GM18526 (cell line): Measurements from ENCODE around the gene PREX1.

Source experiments
- POLR2A ChIP-seq: IDR thresholded peaks from 3 replicates; pipeline ENCODE4 v1.6.1; 2011; ENCODE audit not compliant: insufficient read length; ENCODE audit errors: extremely low read depth

PREX1 gene

GRCh38 chr20:48779435-48779834, 48.4 kb downstream of the PREX1 start:
- TF ChIP-seq POLR2A, result no peak

- TF ChIP-seq POLR2A, result no peak
These were observed 50.0 kb downstream of the PREX1 start for GRCh38 chr20:48777821-48778220.

GRCh38 chr20:48777005-48777404, 50.8 kb downstream of the PREX1 start:
- no peak for TF ChIP-seq POLR2A

GRCh38 chr20:48776306-48776705, 51.5 kb downstream of the PREX1 start:
- TF ChIP-seq POLR2A, result no peak

- TF ChIP-seq POLR2A, result no peak
These were observed 53.1 kb downstream of the PREX1 start for GRCh38 chr20:48774696-48775095.

- no peak for TF ChIP-seq POLR2A
These were observed 53.9 kb downstream of the PREX1 start for GRCh38 chr20:48773837-48774418.

GRCh38 chr20:48772183-48772976, 55.4 kb downstream of the PREX1 start:
- TF ChIP-seq POLR2A, result no peak

GRCh38 chr20:48771542-48771941, 56.3 kb downstream of the PREX1 start:
- TF ChIP-seq POLR2A, result no peak

GRCh38 chr20:48770700-48771442, 56.9 kb downstream of the PREX1 start:
- no peak for TF ChIP-seq POLR2A

- TF ChIP-seq POLR2A, result no peak
These were observed 58.5 kb downstream of the PREX1 start for GRCh38 chr20:48769069-48769983.

- no peak for TF ChIP-seq POLR2A
These were observed 60.5 kb downstream of the PREX1 start for GRCh38 chr20:48766961-48767960.

- TF ChIP-seq POLR2A, result no peak
These were observed 61.6 kb downstream of the PREX1 start for GRCh38 chr20:48766205-48766604.

GRCh38 chr20:48765359-48765758, 62.4 kb downstream of the PREX1 start:
- TF ChIP-seq POLR2A, result no peak
